Stimulated activated CD4-positive, alpha-beta T cell treated with anti-CD3 and anti-CD28 coated beads, Interleukin-4, amount 100 ng/mL, for 24 hours (primary cell): ENCODE data around the gene TRIM5.
"Not testable (repeated sequence)": the region's sequence is repeated elsewhere in the genome, so short reads cannot be mapped to it uniquely, and the experiment has no call there.

Experiments
- DNase-seq: peaks from one replicate; pipeline ENCODE4 v3.0.0-alpha.2; 2020

The TRIM5 gene, protein sequence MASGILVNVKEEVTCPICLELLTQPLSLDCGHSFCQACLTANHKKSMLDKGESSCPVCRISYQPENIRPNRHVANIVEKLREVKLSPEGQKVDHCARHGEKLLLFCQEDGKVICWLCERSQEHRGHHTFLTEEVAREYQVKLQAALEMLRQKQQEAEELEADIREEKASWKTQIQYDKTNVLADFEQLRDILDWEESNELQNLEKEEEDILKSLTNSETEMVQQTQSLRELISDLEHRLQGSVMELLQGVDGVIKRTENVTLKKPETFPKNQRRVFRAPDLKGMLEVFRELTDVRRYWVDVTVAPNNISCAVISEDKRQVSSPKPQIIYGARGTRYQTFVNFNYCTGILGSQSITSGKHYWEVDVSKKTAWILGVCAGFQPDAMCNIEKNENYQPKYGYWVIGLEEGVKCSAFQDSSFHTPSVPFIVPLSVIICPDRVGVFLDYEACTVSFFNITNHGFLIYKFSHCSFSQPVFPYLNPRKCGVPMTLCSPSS

DNA sequence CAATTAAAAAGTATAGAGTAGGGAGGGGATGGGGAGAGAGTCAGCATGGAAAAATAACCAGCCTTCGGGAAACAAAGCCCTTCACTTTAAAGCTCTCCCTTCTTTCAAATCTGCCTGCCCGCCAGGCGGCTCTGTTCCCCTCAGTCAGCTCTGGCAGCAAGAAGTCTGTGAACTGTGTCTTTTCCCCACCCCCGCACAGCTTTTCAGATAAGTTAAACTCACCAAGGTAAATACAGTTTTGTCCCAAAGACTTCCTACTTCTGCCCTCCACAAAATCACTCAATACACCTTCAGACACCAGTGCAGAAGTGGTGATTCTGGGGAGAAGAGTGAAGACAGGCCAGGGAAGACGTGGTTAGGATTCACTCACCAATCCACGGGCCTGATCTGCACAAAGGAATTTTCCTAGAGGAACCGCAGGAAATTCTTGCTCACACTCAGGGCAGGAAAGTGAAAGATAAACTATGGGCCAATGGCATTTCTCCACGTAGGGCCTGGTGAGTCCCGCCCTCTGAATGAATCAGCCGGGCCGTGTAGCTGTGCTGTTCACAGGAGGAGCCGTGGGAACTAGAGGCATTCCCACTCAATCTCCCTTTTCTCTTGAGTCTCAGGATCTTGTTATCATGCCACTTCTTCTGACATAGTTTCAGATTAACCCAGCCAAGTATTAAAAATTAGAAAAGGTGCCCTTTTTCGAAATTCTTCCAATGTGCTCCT lies at the start of gene TRIM5:
TSS of gene TRIM5 (minus strand) at position 429 of the 717 bp plus-strand sequence. CDS start 4,897 bp downstream, outside the sequence.
- peak; percentile 88 for DNase-seq

DNA sequence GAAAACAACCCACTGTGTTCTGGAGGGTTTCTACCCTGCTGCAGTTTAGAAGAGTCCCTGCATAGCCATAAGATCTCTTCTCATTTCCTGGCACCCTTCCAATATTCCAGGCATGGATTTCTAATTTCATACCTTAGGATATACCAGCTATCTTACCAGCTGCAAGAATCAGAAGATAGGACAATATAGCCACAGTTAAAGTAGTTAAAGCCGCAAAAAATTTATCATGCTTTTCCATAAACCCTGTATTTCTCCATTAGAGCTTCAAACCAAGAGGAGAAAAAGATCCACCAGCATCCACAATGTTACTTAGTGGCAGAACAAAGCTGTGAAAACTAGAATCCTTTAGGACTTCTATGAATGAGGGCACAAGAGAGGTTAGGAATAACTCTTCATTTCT lies 42.8 kb upstream of the TRIM5 start:
- DNase-seq: no peak

DNA sequence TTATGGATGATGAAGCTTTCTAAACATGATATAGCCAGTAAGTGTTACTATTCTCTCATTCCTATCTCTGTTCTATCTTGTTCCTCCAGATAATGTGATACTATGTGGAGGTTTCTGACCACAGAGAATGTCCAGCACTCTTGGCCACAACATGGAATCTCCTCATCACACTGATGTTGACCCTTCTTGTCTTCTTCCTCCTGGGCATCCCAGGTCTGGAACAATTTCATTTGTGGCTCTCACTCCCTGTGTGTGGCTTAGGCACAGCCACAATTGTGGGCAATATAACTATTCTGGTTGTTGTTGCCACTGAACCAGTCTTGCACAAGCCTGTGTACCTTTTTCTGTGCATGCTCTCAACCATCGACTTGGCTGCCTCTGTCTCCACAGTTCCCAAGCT lies 41.5 kb upstream of the TRIM5 start:
- DNase-seq: no peak

DNA sequence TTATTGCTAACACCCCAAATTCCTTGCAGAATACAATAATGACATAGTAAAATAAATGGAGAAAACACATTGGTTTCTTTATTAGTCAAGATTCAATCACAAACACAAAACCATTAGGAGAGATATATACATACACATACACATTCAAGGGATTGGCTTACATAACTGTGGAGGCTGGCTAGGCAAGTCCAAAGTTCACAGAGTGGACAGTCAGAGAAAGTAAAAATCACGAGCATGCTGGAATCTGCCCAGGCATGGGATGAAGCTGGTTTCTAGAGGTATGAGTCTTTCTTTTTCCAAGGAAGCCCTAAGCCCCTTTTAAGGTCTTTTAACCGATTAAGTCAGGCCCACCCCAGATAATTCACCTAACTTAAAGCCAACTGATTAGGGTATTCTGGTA lies 37.7 kb upstream of the TRIM5 start:
- no peak for DNase-seq

DNA sequence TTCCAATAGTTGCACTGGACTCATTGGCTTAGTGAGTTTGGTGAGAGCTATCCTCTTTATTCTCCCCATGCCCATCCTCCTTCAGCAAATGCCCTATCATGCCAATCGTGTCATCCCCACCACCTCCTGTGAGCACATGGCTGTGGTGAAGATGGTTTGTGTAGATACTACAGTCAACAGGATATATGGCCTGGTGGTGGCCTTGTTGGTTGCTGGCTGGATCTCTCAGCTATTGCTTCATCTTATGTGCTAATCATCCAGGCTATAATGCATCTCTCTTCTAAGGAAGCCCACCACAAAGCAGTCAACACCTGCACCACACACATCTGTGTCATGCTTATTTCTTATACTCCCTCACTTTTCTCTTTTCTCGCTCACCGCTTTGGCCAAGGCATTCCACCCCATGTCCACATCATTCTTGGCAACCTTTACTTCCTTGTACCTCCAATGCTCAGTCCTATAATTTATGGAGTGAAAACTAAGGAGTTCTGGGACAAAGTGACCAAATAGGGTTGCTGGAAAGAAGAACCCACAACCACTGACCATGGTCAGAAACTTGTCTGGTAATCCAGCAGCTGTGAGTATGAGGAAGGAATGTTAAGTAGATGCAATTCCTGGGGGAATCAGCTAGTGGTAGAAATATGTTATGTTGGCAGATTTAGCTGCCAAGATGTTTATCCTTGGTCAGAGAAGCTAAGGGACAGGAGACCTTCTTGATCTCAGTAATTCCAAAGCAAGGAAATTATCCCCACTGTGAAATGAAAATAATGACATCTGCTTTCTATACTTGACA lies 35.0 kb upstream of the TRIM5 start:
- DNase-seq: no peak

DNA sequence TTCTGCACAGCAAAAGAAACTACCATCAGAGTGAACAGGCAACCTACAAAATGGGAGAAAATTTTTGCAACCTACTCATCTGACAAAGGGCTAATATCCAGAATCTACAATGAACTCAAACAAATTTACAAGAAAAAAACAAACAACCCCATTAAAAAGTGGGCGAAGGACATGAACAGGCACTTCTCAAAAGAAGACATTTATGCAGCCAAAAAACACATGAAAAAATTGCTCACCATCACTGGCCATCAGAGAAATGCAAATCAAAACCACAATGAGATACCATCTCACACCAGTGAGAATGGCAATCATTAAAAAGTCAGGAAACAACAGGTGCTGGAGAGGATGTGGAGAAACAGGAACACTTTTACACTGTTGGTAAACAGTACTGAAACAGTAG lies 31.6 kb upstream of the TRIM5 start:
- DNase-seq: not testable (repeated sequence)

DNA sequence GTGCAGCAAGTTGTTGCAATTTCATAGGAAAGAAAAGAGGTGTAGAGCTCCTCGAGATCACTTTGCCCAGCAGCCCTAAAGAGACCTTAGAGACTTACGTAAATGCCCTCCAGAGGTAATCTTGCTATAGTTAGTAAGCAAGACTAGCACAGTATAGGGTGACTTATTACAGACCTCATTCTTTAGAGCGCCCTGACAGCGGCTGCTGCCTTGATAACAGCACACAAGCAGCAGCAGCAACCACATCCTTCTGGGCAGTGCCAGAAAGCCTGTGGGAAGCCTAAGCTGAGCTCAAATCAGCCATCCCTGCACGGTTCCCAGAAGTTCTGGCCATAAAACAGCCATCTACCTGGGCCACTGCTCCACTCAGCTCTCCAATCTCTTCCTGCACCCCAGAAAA lies 28.8 kb upstream of the TRIM5 start:
- no peak for DNase-seq

DNA sequence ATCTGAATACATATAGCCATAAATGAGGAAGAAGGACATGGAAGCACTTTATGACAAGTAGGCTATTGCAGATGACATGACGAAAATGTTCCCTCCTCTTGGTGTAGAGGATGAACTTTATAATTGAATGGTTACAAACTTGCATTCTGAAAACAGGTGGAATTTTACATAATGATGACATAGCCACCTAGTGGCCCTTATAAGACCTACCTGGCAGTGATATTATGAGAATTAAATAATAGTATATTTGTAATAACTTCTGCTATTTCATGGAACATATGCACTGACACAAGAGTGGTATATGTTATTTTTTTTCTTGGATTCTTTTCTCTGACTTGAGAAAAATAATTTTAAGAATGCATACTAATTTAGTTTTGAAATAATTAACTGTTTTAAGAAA lies 27.6 kb upstream of the TRIM5 start:
- DNase-seq: no peak

DNA sequence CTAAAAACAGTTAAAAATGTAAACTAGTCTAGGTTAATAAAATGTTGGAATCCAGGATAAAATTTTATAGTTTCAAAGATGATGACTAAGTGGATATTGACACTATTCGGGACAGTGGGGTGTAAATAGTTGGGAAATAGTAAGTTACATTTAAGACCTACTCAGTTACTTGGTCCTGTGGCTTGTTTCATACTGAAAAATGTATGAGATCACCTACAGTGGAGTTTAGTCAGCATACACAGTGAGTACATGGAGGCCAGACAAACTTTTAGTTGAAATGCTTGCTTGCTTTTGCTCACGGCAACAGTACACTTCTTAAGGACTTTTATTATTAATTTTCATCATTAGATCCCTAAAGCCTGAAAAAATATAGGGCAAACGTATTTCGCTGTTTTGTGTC lies 20.8 kb upstream of the TRIM5 start:
- no peak for DNase-seq

DNA sequence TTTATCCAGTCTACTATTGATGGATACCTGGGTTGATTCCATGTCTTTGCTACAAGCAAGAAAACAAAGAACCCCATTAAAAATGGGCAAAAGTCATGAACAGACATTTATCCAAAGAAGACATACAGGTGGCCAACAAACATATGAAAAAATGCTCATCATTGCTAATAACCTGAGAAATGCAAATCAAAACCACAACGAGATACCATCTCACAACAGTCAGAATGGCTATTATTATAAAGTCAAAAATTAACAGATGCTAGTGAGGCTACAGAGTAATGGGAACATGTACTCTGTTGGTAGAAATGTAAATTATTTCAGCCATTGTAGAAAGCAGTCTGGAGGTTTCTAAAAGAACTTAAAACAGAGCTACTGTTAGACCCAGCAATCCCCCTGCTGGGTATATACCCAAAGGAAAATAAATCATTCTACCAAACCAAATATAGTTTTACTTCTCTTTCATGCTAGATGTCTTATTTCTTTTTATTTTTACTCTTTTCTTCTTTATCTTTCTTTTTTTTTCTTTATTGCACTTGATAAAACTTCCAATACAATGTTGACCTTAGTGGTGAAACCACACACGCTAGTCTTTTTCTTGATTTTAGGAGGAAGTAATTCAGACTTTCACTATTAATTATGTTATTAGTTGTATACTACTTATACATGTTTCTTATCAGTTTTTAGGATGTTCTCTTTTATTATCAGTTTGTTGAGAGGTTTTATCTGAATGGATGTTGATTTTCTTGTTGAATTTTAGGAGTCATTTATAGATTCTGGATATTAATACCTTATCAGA lies 19.1 kb upstream of the TRIM5 start:
- no peak for DNase-seq

DNA sequence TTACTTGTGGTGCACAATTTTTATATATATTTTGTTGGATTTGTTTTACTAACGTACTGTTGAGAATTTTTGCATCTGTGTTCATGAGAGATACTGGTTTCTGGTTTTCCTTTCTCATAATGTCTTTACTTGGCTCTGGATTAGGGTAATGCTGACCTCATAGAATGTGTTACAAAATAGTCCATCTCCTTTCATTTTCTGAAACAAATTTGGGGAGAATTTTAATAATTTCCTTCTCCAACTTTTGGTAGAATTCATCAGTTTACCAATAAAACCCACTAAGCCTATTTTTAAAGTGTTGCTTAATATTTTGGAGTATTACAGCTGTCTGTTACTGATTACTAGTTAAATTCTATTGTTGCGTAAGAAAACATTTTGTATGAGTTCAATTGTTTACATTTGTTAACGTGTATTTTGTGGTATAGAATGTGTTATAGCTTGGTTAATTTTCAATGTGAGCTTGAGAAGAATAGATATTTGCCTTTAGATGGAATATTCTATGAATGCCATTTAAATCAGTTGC lies 16.2 kb upstream of the TRIM5 start:
- no peak for DNase-seq

DNA sequence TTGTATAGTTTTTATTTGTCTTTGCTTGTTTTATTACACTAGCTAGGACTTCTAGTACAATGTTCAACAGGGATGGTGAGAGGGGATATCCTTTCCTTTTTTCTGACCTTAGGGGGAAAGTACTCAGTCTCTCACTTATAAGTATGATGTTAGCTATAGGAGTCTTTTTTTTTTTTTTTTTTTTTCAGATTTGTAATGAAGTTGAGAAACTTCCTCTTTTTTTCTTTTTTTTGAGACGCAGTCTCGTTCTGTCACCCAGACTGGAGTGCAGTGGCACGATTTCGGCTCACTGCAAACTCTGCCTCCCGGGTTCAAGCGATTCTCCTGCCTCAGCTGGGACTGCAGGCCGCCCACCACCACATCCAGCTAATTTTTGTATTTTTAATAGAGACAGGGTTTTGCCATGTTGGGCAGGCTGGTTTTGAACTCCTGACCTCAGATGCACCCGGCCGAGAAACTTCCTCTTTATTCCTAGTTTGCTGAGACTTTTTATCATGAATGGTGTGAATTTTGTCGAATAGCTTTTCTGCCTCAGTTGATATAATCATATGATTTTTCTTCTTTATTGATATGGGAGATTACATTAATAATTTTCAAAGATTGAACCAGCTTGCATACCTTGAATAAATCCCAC lies 15.7 kb upstream of the TRIM5 start:
- no peak for DNase-seq

DNA sequence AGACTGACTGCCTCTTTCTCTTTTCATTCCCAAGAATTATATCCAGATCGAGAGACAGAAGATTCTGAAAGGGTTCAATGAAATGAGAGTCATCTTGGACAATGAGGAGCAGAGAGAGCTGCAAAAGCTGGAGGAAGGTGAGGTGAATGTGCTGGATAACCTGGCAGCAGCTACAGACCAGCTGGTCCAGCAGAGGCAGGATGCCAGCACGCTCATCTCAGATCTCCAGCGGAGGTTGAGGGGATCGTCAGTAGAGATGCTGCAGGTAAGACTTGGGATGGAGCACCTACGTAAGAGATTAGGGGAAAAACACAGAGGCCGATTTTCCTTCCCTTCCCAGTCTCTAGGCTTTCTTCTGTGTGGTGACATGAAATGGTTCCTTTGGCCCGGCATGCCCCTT lies 13.4 kb upstream of the TRIM5 start:
- DNase-seq: no peak

DNA sequence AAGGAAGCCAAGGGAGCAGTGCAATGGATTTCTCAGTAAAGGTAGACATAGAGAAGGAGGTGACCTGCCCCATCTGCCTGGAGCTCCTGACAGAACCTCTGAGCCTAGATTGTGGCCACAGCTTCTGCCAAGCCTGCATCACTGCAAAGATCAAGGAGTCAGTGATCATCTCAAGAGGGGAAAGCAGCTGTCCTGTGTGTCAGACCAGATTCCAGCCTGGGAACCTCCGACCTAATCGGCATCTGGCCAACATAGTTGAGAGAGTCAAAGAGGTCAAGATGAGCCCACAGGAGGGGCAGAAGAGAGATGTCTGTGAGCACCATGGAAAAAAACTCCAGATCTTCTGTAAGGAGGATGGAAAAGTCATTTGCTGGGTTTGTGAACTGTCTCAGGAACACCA lies 11.3 kb upstream of the TRIM5 start:
- no peak for DNase-seq

DNA sequence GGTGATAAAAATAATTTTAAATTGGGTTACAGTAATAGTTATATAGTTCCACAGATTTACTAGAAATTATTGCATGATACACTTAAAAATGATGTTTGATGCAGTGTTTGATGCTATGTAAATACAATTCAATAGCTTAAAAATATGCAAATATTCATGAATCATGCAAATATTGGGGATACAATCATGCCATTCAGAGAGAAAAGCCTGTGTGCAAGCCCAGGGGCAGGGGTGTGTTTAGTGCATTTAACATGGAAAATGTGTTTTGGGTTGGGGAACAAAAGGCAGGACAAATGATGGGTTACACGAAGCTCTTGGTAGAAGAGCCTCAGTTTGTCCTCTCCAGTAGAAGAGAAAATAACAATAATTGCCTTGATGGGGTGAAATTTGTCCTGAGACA lies 10.7 kb upstream of the TRIM5 start:
- DNase-seq: no peak

DNA sequence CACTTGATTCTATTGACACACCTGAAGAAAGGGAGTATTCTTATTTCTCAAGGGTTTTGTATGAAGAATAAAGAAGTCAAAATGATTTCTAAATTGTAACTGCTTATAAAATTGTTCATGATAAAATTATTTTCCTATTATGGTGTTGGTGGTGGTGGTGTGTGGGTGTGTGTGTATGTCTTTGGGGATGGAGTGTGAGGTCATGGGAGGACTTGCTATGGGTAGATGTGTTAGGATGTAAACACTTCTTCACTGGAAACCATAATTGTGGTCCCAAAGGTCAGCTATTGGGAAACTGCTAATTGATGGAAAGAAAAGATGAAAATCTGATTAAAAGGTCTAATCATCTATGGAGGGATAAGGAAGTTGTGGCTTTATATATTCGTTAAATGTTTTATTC lies 9.8 kb upstream of the TRIM5 start:
- no peak for DNase-seq

DNA sequence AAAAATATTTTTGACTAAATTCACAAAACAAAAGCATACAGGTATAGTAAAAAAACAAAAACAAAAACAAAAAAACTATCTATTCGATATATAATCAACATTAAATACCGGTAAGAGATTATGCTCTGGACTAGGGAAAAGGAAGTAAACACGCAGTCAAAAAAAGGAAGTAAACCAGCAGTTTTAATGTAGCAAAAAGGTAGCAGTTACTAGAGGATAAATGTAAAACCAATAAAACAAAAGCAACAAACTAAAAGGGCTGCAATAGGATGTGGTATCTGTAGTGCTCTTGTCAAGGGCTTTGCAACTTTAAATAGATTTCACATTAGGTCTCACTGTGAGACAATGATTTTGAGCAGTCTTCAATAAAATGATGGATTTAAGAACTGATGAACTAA lies 7.1 kb upstream of the TRIM5 start:
- no peak for DNase-seq

DNA sequence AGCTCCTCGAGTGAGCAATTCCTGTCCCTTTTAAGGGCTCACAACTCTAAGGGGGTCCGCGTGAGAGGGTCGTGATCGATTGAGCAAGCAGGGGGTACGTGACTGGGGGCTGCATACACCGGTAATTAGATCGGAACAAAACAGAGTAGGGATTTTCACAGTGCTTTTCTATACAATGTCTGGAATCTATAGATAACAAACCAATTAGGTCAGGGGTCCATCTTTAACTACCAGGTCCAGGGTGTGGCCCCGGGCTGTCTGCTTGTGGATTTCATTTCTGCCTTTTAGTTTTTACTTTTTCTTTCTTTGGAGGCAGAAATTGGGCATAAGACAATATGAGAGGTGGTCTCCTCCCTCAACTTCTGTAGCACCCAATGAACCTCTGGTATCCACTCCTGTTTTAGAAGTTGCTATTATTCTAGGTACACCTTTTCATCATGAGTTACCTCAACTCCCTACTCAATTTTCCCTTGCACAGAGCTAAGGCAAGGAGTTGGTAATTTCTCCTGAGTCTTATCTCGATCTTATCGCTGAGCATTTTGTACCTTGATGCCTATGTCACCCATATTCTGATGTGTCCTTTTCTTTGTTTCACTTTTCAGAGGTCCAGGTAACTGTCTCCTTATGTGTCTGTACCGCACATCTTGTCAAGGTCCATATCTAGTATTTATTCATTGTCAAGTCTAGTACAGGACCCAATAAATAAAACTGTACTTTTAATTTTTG lies 6.5 kb upstream of the TRIM5 start:
- DNase-seq: not testable (repeated sequence)

DNA sequence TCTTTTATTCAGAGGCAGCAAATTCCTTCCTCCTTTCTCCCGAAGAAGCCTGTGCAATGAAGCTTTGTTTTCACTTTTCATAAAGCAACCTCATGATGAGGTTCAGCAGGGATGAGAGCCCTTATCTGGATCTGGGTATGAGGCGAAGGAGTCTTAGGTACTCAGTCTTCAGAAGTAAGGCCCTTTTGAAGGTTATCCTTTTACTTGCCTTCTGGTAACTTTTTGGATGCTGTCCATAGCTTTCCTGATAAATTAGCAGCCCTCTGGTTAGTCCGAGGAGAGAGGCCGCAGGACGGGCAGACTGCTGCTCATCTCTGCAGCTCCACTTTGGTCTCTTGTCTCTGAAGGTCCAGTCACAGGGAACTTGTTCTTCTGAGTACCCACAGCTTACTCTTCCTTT lies 5.9 kb upstream of the TRIM5 start:
- DNase-seq: no peak

DNA sequence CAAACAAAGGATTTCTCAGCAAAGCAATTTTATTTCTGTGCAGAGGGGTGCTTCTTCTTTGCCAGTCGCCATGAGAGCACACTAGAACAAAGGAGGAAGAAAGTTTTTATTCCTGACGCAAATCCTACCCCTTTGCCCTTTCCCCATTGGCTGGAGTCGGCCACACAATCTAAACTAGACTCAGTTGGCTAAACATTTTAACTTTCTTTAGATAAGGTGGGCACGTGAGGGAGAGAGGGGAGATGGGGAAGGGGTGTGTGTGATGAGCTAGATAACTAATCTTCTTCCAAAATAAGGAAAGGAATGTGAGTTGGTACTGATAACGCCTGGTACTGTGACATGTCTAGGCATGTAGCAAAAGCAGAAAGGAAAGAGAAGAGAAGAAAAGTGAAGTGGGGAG lies 5.3 kb upstream of the TRIM5 start:
- DNase-seq: no peak

DNA sequence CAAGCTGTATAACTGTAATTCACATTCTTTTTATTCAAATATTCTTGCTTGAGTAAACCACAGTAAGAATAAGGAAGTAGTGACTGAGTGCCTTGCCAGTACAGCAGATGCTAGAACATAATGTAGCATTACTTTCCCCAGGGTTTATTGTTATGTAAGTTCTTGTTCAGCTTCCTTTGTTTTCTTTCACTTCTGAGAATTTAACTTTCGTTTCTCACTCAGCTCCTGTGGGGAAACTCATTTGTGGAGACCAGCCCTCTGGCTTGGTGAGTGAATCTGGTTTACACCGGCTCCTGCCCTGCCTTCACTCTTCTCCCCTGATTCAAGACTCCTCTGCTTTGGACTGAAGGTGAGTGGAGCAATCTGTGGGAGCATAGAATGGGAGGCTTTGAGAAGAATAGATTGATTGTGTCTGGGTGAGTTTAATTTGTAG lies 4.7 kb upstream of the TRIM5 start, which contains the start of gene TRIM22:
TSS of gene TRIM22 (plus strand) at position 240 of the 433 bp plus-strand sequence. CDS start 6,443 bp downstream, outside the sequence.
- DNase-seq: peak; percentile 61
